ENCODE data around the gene CELF2. TPM values are rescaled to one million over a fixed set of nuclear protein-coding genes. Genes with fewer than 3 reads are reported as not detected.

CELF2 gene
- total RNA-seq, 1 donor from 2014 or later = 77.6 TPM

DNA sequence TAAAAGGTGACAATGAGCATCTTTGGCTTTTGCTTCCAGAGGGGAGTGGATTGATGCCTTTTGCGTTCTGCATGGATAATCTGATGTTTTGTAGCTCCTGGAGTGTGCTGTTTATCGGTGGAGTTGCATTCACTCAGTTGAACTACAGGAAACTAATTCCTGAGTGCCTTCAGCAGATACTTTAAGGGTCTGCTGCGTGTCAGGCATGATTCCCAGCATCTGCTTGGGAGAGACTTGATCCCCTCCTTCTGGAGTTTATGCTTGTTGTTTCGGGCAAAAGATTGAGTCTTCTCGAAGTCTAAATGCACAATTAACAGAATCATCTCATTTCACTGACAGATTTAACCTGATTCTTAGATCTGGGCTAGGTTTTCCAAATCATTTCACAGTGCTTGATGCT is 46.2 kb downstream of the CELF2 start:
- TF ChIP-seq CTCF (conservative IDR thresholded peaks at IDR 0.05) = no peak
- H3K36me3 Mint-ChIP-seq (ENCODE audit: low read depth) = peaks cover 12% of the 10 kb centered on the region
- no peak overlapping the region for H3K27ac Mint-ChIP-seq (ENCODE audit: unreplicated experiment)
- H3K4me3 Mint-ChIP-seq = no peak overlapping the region
- peaks cover 7% of the 10 kb centered on the region for H3K9me3 Mint-ChIP-seq
- peaks cover 30% of the 10 kb centered on the region for H3K4me1 Mint-ChIP-seq
- no peak for DNase-seq (ENCODE audit: low read depth, low spot score)
- H3K27me3 Mint-ChIP-seq (ENCODE audit: low read depth) = no peaks in the 10 kb centered on the region

GRCh38 chr10:11064832-11065231 is 47.2 kb downstream of the CELF2 start:
- Mint-ChIP-seq H3K4me3 (no peak overlapping the region), H3K4me1 (peaks cover 24% of the 10 kb centered on the region), H3K36me3 (ENCODE audit: low read depth) (peaks cover 12% of the 10 kb centered on the region), H3K27me3 (ENCODE audit: low read depth) (no peaks in the 10 kb centered on the region), H3K9me3 (peaks cover 7% of the 10 kb centered on the region), H3K27ac (ENCODE audit: unreplicated experiment) (no peak overlapping the region)
- TF ChIP-seq CTCF (conservative IDR thresholded peaks at IDR 0.05) = no peak
- DNase-seq (ENCODE audit: low read depth, low spot score) = no peak

- peaks cover 12% of the 10 kb centered on the region for H3K36me3 Mint-ChIP-seq (ENCODE audit: low read depth)
- TF ChIP-seq CTCF (conservative IDR thresholded peaks at IDR 0.05) = no peak
- peaks cover 7% of the 10 kb centered on the region for H3K9me3 Mint-ChIP-seq
- no peak for DNase-seq (ENCODE audit: low read depth, low spot score)
- H3K27me3 Mint-ChIP-seq (ENCODE audit: low read depth) = no peaks in the 10 kb centered on the region
- peaks cover 27% of the 10 kb centered on the region for H3K4me1 Mint-ChIP-seq
- no peak overlapping the region for H3K27ac Mint-ChIP-seq (ENCODE audit: unreplicated experiment)
- H3K4me3 Mint-ChIP-seq = no peak overlapping the region
These were observed 47.9 kb downstream of the CELF2 start for GRCh38 chr10:11065567-11065966.

- Mint-ChIP-seq H3K4me1 (peaks cover 30% of the 10 kb centered on the region), H3K9me3 (peaks cover 3% of the 10 kb centered on the region), H3K36me3 (ENCODE audit: low read depth) (peaks cover 5% of the 10 kb centered on the region), H3K27ac (ENCODE audit: unreplicated experiment) (no peak overlapping the region), H3K27me3 (ENCODE audit: low read depth) (no peaks in the 10 kb centered on the region), H3K4me3 (no peak overlapping the region)
- no peak for DNase-seq (ENCODE audit: low read depth, low spot score)
- TF ChIP-seq CTCF (conservative IDR thresholded peaks at IDR 0.05) = no peak
These were observed 48.8 kb downstream of the CELF2 start for GRCh38 chr10:11066520-11066919.

DNA sequence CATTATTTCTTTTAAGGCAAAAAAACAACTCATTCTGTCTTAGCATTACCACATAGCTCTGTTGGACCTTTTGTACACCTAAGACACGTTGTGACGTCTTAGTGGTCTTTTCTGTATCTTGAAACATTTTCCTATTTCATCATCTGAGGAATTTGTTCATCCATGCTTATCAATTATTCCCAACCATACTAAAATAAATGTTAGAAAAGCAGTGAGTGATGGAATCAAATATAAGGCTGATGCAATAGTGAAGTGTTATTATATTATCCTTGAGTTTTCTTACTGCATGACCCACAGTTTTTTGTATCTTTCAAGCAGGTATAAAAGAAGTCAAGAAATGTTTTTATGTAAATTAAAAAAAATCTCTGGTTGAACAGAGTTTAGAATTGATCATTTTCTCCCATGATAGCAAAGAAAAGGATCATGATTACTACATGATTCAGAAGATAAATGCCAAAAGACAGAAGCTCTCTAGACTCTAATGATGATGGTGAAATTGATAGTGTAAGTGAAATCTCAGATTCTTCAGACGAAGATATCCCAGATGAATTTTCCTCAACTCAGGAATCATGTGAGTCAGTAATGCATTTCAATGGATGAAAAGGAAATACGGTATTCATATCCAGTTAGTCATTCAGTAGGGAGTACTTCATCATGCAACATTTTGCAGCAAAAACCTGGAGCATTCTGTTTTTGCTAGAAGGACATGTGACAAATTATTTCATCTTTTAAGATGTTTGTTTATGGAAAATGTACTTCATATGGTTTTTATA is 51.4 kb downstream of the CELF2 start:
- Mint-ChIP-seq H3K36me3 (ENCODE audit: low read depth) (no peaks in the 10 kb centered on the region), H3K4me1 (peaks cover 39% of the 10 kb centered on the region), H3K27me3 (ENCODE audit: low read depth) (no peaks in the 10 kb centered on the region), H3K9me3 (no peaks in the 10 kb centered on the region), H3K4me3 (no peak overlapping the region), H3K27ac (ENCODE audit: unreplicated experiment) (no peak overlapping the region)
- no peak for DNase-seq (ENCODE audit: low read depth, low spot score)
- TF ChIP-seq CTCF (conservative IDR thresholded peaks at IDR 0.05) = no peak
